ENCODE data around the gene UNK. TPM values are rescaled to one million over a fixed set of nuclear protein-coding genes. Genes with fewer than 3 reads are reported as not detected.

UNK gene
- polyA plus RNA-seq, 1 donor, result 30.9 TPM

Other genes with a start within 250 kb of the UNK start
- gene MYO15B, start 197.0 kb upstream of the UNK start, polyA plus RNA-seq (ENCODE audit: insufficient read length), result 145 TPM
- 6.9 TPM for gene SMIM5, start 151.4 kb upstream of the UNK start, polyA plus RNA-seq (ENCODE audit: insufficient read length)
- 19.4 TPM for gene RECQL5, start 117.7 kb upstream of the UNK start, polyA plus RNA-seq (ENCODE audit: insufficient read length)
- 83.7 TPM for gene SAP30BP, start 117.5 kb upstream of the UNK start, polyA plus RNA-seq (ENCODE audit: insufficient read length)
- 7.6 TPM for gene ITGB4, start 63.3 kb upstream of the UNK start, polyA plus RNA-seq (ENCODE audit: insufficient read length)
- 32.2 TPM for gene GALK1, start 19.6 kb upstream of the UNK start, polyA plus RNA-seq (ENCODE audit: insufficient read length)
- 6.2 TPM for gene UNC13D, start 59.6 kb downstream of the UNK start, polyA plus RNA-seq (ENCODE audit: insufficient read length)
- 64.3 TPM for gene WBP2, start 70.5 kb downstream of the UNK start, polyA plus RNA-seq (ENCODE audit: insufficient read length)
- gene TRIM47, start 93.8 kb downstream of the UNK start, polyA plus RNA-seq (ENCODE audit: insufficient read length), result 26.3 TPM
- 18.5 TPM for gene TRIM65, start 112.1 kb downstream of the UNK start, polyA plus RNA-seq (ENCODE audit: insufficient read length)
- gene MRPL38, start 120.1 kb downstream of the UNK start, polyA plus RNA-seq (ENCODE audit: insufficient read length), result 68.7 TPM
- 6.8 TPM for gene FBF1, start 156.2 kb downstream of the UNK start, polyA plus RNA-seq (ENCODE audit: insufficient read length)
- gene ACOX1, start 194.4 kb downstream of the UNK start, polyA plus RNA-seq (ENCODE audit: insufficient read length), result 20.4 TPM
- gene TEN1, start 194.4 kb downstream of the UNK start, polyA plus RNA-seq (ENCODE audit: insufficient read length), result 9.6 TPM
- 4.8 TPM for gene CDK3, start 216.0 kb downstream of the UNK start, polyA plus RNA-seq (ENCODE audit: insufficient read length)
- gene EVPL, start 242.5 kb downstream of the UNK start, polyA plus RNA-seq (ENCODE audit: insufficient read length), result 0.54 TPM